Sigmoid colon (tissue), 4 donors: Measurements from ENCODE around the gene SNTG2.

ENCODE experiments used
- CTCF ChIP-seq, 4 experiments: fragments of 450-650 bp in 3 of 4; fragments of 200-600 bp in 1 of 4; IDR thresholded peaks; one replicate each; pipeline ENCODE4 v1.5.1; 2016 to 2019; ENCODE audit warnings: antibody characterized with exemption in 4 of 4, mild to moderate bottlenecking in 3 of 4, moderate library complexity in 2 of 4
- POLR2A ChIP-seq, 2 donors: fragments of 450-650 bp; IDR thresholded peaks; one replicate each; pipeline ENCODE4 v1.6.1; 2016; ENCODE audit warnings: antibody characterized with exemption in 2 of 2, mild to moderate bottlenecking in 2 of 2, moderate library complexity in 2 of 2
- POLR2AphosphoS5 ChIP-seq, 4 donors: sonication (generic); formaldehyde crosslinking; IDR thresholded peaks; one replicate each; pipeline ENCODE4 v1.6.1; 2017; ENCODE audit warnings: antibody characterized with exemption in 4 of 4

- no peak for TF ChIP-seq CTCF (IDR thresholded peaks at IDR 0.05)
- TF ChIP-seq POLR2AphosphoS5 (IDR thresholded peaks at IDR 0.05): no peak
- TF ChIP-seq POLR2A (IDR thresholded peaks at IDR 0.05): no peak
Measured at GRCh38 chr2:1020206-1020605, 69.6 kb downstream of the SNTG2 start.
